Amygdala (tissue), 56 donors: Measurements from ENCODE around the gene USP8.
A peak's percentile ranks its signal among the peaks of the same experiment; 100 is the strongest.
"Not testable (repeated sequence)": the region's sequence is repeated elsewhere in the genome, so short reads cannot be mapped to it uniquely, and the experiment has no call there.

Experiments used
- DNase-seq, 56 donors: peaks; one replicate each; lab custom pipeline; 2025; lab: John Stamatoyannopoulos, UW

USP8 gene

DNA sequence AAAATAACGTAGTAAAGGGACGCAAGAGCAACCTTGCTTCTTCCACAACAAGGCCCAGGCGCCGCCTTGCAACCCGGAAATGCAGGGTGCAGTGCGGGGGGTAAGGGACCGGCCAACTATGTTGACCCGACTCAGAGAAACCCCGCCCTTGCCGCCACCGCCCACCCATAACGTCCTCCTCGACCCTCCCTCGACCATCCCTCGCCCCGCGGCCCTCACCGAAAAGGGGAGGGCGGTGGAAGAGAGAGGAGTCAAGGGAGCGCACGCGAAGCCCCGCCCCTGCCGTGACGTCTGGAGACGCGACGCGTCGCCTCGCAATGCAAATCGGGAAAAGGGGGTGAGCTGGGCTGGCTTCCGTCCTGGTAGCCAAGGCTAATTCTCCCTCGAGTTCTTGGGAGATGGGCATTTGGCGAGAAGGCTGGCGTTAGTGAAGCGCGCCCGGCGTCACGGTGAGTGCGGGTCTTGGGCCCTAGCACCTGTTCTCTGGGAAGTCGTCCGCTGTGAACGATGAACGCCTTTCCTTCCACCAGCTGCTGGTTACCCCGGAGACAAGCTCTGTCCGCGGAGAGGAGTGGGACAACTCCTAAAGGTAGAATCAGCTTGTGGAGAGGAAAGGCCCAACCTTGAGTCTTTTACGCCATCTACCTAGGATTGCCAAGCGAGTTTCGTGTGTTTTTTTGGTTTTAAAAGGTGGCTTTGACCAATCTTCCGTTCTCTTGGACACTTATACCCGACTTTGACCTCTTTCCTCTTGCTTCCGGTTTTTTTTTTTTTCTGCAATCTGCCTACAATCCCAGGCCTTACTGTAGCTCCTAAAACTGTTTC is at the start of gene USP8:
TSS of gene USP8 (plus strand) at position 340 of the 825 bp plus-strand sequence. CDS start 14,669 bp downstream, outside the sequence.
- DNase-seq: peak; percentile 70 to 97 (median 94)

DNA sequence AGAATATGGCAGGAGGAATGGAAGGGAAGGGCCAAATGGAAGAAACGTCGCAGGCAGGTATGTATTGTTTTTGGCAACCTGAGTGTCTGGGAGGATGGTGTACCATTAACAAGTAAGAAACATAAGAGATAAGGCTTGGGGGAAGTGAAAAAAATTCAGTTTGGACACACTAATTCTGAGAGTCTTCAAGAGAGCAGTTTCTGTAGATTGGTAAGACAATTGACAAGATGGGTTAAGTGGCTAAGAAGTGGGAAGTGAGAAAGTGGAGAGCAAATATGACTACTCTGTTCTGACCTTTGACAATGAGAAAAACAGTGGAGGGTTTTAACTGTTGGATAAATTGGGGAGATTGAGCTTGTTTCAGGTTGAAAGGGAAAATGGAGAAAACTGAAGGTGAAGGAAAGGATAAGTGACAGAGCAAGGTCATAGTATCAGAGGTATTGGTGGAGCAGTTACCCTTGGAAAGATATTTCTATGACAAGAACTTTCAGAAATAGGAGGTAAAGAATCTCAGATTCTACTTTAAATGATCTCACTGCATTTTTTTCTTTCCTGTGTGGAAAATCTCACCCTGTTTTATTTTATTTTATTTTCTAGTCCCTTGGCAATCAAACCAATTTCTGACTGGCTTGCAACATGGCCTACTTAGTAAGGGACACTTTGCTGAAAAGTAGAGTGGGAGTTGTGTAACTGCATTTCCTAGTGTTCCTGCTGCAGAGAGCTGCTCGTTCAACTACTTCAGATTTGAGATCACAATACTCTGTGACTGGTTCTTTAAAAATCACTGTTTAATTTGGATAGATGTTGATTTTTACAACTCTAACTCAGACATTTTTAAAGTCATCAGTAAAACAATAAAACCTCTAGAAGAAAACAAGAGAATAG is 46.1 kb upstream of the USP8 start:
- DNase-seq: no peak

DNA sequence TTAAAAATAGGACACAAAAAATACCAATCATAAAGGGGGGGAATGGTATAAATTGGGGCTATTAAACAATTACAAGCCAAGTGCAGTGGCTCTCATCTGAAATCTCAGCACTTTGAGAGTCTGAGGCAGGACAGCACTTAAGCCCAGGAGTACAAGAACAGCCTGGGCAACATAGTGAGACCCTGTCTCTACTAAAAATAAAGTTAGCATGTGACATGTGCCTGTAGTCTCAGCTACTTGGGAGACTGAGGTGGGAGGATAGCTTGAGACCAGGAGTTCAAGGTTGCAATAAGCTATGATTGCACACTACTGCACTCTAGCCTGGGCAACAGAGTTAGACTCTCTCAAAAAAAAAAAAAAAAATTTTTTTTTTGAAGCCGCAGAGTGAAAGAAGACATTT is 45.4 kb upstream of the USP8 start:
- no peak for DNase-seq

DNA sequence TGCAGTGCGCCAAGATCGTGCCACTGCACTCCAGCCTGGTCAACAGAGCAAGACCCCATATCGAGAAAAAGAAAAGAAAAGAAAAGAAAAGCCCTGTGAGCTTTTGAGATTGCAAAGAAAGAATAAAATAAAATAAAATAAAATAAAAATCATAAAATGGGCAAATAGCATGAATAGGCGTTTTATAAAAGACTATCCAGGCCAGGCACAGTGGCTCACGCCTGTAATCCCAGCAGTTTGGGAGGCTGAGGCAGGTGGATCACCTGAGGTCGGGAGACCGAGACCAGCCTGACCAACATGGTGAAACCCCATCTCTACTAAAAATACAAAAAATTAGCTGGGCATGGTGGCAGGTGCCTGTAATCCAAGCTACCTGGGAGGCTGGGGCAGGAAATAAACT is 44.8 kb upstream of the USP8 start:
- DNase-seq: not testable (repeated sequence)

DNA sequence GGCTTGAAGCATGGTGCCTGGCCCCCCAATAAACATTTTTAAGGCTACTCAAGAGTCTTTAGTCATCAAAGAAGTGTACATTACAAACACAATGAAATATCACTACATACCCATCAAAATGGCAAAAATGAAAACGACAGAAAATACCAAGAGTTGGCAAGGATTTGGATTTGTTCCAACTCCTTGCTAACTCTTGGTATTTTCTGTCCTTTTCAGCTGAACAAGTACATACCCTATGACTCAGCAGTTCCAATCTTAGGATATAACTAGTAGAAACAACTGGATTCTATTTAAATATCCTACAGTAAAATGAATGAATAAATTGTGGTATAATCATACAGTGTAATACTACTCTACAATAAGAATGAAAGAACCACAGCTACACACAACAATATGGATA is 44.1 kb upstream of the USP8 start:
- no peak for DNase-seq

DNA sequence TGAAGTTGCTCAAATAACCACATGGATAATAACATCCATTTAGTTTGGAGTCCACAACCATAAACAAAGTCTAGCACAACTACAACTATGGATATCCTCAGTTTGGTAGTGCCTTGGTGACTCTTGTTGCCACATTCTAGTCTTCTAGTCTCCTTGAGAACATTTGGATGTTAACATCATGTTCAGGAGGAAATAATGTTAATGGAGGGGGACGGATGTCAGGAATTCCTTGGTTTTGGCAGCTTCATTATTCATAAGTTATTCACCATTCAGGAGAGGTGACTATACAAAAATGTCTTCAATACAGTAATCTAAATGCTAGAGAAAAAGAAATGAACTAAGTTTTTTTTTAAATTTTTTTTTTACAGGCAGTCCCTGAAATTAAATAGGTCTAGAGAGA is 42.8 kb upstream of the USP8 start:
- no peak for DNase-seq

DNA sequence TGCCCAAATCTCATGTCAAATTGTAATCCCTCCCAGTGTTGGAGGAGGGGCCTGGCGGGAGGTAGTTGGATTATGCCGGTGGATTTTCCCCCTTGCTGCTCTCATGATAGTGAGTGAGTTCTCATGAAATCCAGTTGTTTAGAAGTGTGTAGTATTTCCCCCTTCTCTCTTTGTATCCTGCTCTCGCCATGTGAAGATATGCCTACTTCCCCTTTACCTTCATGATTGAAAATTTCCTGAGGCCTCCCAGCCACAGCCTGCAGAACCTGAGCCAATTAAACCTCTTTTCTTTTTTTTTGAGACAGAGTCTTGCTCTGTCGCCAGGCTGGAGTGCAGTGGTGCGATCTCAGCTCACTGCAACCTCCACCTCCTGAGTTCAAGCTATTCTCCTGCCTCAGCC is 41.8 kb upstream of the USP8 start:
- DNase-seq: not testable (repeated sequence)

DNA sequence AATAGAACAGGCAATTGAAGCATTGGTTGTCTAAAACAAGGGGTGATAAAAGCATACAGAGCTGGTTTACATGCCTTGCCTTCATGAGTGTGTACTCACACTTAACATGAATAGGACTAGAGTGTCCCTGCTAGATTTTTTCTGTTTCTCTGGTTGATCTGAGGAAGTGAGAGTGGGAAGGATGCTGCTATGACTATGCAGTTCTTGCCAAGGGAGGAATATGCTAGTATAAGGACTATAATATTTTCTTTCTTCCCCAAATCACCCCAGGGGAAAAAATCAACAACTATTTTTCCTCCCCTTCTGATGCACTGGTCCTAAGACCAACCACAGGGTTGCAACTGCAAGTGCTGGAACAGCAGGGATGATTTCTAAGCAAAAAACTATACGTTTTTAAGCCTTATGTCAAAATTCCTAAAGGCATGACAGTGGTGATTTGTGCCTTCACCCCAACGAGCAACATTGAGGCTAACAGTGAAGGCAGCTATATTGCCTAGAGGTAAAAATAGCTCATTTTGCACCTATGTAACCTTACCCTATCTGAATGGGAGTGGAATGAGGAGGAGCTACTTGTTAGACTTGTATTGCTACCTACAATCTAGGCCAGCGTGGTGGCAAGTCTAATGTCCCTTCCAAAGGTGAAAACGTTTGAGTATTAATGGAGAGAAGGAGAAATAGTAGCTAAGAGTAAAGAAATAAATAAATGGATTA is 33.5 kb upstream of the USP8 start:
- DNase-seq: peak in 1 of 56 donors; percentile 1

DNA sequence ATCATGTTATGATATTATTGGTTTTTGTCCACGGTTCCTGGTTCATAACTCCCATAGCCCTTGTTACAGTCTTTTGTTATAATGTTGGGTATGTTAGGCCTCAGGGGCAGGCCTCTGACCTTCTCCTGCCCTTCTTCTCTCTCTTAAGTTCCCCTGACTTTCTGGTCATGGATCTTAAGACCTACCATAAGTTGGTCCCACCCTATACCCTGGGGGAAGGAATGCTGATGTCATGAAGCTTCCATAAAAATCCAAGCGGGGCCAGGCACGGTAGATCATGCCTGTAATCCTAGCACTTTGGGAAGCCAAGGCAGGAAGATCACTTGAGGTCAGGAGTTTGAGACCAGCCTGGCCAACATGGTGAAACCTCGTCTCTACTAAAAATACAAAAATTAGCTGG is 32.6 kb upstream of the USP8 start:
- DNase-seq: not testable (repeated sequence)

DNA sequence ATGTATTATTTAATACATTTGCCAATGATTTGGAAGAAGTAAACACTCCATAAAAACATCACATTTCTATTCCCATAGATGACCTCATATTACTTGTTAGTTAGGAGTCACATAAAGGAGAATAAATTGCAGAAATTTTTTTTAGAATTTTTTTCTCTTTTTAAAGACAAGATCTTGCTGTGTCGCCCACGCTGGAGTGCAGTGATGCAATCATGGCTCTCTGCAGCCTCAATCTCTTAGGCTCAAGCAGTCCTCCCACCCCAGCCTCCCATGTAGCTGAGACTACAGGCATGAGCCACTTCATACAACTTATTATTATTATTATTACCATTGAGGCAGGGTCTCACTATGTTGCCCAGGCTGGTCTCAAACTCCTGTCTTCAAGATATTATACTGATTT is 12.3 kb upstream of the USP8 start:
- DNase-seq: no peak

DNA sequence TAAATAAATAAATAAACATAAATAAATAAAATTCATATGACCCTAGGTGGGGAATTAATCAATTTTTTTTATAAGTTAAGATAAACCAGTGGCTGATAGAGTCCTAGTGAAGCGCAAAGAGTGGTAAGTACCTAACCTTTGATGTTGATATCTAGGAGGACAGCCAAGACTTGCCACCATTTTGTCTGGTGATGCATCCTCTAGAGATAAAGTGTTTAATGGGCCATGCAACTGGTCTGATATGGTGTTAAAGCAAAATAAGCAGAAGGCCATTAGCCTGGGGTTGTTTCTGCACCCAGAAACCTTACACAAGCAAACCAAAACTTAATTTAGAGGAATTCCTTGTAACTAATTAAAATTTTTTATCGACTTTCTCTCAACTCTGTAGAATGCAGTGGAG is 9.6 kb upstream of the USP8 start:
- no peak for DNase-seq

DNA sequence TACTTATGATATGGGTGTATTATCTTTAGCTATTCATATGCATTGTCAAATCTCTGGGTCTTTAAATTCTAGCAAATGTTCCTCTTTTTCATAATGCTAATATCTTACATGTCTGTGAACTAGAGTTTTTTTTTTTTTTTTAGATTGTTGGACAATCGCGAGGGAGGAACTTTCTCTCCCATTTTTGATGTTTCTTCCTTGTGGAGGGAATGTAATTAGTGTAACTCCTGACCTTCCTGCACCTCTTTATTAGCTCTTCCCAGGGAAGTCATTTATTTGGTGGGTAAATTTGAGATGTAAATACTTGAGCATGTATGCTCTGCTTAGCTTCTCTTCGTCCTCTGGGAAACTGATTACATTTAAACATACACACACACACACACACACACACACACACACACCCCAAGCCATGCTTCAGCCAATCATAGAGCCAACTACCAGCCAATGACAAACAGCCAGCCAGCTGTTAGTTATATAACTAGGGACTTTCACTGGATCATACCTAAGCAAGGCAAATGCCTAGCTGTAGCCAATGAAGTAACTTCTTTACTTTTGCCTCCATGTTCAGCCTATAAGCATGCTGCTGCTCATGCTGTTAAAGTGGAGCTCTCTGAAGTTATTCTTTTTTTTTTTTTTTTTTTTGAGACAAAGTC is 8.3 kb upstream of the USP8 start:
- DNase-seq: peak in 1 of 56 donors; percentile 1

DNA sequence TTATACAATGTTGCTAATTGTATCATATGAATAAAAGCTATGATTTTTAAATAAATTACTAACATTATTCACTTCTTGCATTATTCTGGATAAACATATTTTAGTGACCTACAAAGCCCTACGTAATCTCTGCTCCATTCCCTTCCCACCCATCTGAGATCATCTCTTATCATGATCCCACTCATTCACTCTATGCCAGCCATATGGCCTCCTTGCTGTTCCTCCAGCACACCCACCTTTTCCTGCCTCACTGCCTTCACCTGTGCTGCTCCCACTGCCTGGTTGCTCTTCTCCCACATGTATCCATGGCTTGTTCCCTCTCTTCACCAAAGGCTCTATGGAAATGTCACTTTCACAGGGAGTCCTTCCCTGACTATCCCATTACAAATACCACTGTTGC is 7.3 kb upstream of the USP8 start:
- peak in 9 of 56 donors; percentile 2 to 27 (median 6) for DNase-seq

DNA sequence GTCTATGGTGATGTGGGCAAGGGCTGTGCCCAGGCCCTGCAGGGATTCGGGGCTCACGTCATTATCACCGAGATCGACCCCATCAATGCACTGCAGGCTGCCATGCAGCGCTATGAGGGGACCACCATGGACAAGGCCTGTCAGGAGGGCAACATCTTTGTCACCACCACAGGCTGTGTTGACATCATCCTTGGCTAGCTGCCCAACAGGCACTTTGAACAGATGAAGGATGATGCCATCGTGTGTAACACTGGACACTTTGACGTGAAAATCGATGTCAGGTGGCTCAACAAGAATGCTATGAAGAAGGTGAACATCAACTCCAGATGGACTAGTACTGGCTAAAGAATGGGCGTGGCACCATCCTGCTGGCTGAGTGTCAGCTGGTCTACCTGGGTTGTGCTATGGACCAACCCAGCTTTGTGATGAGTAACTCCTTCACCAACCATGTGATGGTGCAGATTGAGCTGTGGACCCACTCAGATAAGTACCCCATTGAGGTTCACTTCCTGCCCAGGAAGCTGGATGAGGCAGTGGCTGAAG is 6.1 kb upstream of the USP8 start:
- DNase-seq: peak in 1 of 56 donors; percentile 8

DNA sequence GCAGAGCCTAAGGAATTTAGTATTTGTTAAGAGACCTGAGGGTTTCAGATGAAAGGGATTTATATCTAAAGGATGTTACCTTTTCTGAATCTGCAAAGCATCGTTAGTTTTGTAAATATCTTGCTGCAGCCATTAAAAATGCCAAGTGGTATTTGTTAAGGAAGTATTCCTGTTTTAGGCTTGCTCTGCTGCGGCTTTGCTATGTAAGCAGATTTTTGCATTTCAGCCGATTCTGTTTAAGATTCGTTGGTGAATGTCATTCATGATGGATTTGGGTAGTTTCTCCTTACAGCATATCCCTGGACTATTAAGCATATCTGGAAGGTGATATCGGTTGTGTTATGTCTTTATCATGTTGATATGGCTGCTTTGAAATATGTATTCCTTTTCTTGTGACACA is 1.0 kb downstream of the USP8 start:
- no peak for DNase-seq

DNA sequence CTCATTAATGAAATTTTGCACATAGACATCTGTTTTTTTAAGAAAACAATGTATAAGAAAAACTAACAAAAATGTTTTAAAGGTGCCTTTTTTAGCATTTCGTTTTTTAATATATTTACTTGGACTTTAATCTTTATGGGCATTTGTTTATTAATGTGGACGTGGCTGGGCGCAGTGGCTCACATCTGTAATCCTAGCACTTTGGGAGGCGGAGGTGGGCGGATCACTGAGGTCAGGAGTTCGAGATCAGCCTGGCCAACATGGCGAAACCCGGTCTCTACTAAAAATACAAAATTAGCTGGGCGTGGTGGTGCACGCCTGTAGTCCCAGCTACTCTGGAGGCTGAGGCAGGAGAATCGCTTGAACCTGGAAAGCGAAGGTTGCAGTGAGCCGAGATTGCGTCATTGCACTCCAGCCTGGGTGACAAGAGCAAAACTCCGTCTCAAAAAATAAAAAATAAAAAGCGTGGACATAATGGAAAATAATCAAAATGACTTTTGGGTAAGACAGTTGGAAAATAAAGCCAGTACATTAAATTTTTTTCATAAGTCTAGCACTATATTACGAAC is 1.6 kb downstream of the USP8 start:
- DNase-seq: not testable (repeated sequence)

DNA sequence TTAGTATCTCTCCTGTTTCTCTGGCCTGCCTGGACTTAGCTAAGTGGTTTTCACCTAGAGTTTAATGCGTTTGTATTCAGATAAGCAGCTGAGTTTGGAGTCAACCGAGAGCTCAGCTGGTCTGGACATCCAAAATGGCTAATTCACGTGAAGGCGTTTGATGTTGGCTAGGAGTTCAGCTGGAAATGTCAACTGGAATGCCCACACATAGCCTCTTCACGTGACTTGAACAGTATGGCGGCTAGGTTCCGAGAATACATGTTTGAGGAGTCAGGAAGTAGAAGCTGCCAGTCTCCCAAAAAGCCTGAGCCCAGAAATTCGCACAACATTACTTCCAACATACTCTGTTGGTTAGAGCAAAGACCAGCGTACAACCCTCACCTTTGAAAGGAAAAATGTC is 2.2 kb downstream of the USP8 start:
- no peak for DNase-seq

DNA sequence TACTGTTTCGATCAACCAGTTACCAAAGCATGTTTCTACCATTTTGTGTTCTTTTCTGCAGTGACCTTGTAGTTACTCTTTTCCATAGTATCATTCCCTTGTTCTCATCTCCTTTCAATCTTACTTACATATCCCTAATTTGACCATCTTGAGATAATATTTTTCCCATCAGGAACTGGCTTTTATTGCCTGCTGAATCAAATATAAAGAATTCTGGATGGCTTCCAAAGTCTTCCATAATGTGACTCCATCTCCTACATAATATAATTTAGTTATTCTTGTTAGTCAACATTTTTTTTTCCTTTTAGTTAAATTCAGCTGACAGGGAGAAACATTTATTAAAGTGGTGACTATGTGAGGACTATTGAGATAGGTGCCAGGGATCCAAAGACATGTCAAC is 7.0 kb downstream of the USP8 start:
- DNase-seq: no peak

DNA sequence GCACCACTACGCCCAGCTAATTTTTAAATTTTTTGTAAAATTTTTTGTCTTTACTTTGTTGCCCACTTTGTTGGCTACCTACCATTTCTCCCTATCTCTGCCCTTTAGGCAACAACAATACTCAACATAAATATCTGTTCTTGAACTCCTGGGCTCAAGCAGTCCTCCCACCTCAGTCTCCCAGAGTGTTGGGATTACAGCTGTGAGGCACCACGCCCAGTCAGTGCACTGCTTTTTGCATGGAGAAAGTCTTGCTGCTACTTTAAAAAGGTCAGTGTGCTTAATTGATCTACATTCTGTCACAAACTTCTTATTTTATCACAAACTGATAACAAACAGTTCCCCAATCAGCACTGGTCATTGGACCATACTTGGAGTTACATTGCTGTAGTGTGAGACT is 8.0 kb downstream of the USP8 start:
- DNase-seq: no peak

DNA sequence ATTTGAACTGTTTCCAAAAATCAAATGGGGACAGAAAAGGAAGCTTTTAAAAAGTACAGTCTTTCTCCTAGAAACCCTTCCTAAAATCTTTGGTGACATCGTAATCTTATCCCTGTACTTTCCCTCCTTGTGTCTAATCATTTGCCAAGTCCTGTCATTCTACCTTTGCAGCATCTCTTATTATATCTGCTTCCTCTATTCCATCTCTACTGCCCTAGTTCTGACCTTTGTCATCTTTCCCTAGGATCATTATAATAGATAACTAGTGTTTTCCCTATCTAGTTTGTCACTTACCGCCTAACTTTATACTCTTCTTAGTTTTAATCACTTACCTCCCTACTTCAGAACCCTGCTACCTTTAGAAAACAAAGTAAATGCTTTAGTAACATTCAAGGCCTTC is 11.6 kb downstream of the USP8 start:
- no peak for DNase-seq
